Measurements from ENCODE around the gene TNIK. TPM values are rescaled to one million over a fixed set of nuclear protein-coding genes. Genes with fewer than 3 reads are reported as not detected.

Gene TNIK
- polyA plus RNA-seq, 1 donor from 2014 or later = 19.3 TPM

DNA sequence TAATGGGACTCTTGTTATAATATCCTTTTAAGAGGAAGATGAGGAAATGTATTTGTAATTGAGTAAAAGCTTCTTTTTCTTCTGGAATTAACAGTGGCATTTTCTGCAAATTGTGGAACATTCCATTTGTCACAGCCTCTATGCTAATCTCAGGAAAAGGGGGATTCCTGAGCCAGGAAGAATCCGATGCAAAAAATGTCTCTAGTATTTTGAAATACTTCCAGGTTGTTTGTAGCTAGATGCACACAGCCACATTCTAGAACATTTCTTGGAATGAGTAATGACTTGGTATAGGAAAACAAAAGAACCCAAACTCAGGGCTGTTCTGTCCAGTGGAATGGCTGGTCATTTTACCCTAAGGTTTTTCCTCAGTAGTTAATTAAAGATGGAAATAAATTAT, 335.2 kb downstream of the TNIK start:
- Histone ChIP-seq H3K9ac (ENCODE audit: low read length) (no peak overlapping the region), H3K27ac (ENCODE audit: low read length) (no peak overlapping the region), H3K79me2 (replicated peaks; ENCODE audit: insufficient read depth, low read length) (no peaks in the 10 kb centered on the region), H3K36me3 (ENCODE audit: insufficient read depth, low read length) (peaks cover 5% of the 10 kb centered on the region), H3F3A (ENCODE audit: insufficient read depth, low read length, poor library complexity, severe bottlenecking) (no peaks in the 10 kb centered on the region), H3K4me2 (ENCODE audit: low read length) (no peak overlapping the region), H3K9me2 (ENCODE audit: insufficient read depth, low read length) (no peaks in the 10 kb centered on the region), H2AFZ (ENCODE audit: low read depth, low read length) (no peak overlapping the region), H3K9me3 (ENCODE audit: low read length) (no peaks in the 10 kb centered on the region), H4K20me1 (ENCODE audit: insufficient read depth) (no peaks in the 10 kb centered on the region), H3K27me3 (ENCODE audit: insufficient read depth, low read depth, low read length) (no peaks in the 10 kb centered on the region), H3K4me3 (ENCODE audit: low read length) (no peak overlapping the region)
- TF ChIP-seq EZH2 (IDR thresholded peaks at IDR 0.05; ENCODE audit: borderline replicate concordance, insufficient read depth, low read length, poor library complexity, severe bottlenecking) = no peak
- TF ChIP-seq POLR2AphosphoS5 (IDR thresholded peaks at IDR 0.05) = no peak
- TF ChIP-seq TAF1 (IDR thresholded peaks at IDR 0.05; ENCODE audit: low read depth) = no peak
- no peak for TF ChIP-seq SMC3 (conservative IDR thresholded peaks at IDR 0.05; ENCODE audit: poor library complexity)
- TF ChIP-seq, protein P1, sequence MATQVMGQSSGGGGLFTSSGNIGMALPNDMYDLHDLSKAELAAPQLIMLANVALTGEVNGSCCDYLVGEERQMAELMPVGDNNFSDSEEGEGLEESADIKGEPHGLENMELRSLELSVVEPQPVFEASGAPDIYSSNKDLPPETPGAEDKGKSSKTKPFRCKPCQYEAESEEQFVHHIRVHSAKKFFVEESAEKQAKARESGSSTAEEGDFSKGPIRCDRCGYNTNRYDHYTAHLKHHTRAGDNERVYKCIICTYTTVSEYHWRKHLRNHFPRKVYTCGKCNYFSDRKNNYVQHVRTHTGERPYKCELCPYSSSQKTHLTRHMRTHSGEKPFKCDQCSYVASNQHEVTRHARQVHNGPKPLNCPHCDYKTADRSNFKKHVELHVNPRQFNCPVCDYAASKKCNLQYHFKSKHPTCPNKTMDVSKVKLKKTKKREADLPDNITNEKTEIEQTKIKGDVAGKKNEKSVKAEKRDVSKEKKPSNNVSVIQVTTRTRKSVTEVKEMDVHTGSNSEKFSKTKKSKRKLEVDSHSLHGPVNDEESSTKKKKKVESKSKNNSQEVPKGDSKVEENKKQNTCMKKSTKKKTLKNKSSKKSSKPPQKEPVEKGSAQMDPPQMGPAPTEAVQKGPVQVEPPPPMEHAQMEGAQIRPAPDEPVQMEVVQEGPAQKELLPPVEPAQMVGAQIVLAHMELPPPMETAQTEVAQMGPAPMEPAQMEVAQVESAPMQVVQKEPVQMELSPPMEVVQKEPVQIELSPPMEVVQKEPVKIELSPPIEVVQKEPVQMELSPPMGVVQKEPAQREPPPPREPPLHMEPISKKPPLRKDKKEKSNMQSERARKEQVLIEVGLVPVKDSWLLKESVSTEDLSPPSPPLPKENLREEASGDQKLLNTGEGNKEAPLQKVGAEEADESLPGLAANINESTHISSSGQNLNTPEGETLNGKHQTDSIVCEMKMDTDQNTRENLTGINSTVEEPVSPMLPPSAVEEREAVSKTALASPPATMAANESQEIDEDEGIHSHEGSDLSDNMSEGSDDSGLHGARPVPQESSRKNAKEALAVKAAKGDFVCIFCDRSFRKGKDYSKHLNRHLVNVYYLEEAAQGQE (IDR thresholded peaks at IDR 0.05; ENCODE audit: borderline replicate concordance) = no peak
- no peak for TF ChIP-seq MXI1 (conservative IDR thresholded peaks at IDR 0.05; ENCODE audit: poor library complexity, severe bottlenecking)
- no peak for TF ChIP-seq RAD21 (conservative IDR thresholded peaks at IDR 0.05)
- TF ChIP-seq EP300 (conservative IDR thresholded peaks at IDR 0.05; ENCODE audit: poor library complexity, severe bottlenecking) = no peak
- TF ChIP-seq, protein P2, sequence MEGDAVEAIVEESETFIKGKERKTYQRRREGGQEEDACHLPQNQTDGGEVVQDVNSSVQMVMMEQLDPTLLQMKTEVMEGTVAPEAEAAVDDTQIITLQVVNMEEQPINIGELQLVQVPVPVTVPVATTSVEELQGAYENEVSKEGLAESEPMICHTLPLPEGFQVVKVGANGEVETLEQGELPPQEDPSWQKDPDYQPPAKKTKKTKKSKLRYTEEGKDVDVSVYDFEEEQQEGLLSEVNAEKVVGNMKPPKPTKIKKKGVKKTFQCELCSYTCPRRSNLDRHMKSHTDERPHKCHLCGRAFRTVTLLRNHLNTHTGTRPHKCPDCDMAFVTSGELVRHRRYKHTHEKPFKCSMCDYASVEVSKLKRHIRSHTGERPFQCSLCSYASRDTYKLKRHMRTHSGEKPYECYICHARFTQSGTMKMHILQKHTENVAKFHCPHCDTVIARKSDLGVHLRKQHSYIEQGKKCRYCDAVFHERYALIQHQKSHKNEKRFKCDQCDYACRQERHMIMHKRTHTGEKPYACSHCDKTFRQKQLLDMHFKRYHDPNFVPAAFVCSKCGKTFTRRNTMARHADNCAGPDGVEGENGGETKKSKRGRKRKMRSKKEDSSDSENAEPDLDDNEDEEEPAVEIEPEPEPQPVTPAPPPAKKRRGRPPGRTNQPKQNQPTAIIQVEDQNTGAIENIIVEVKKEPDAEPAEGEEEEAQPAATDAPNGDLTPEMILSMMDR (IDR thresholded peaks at IDR 0.05; ENCODE audit: poor library complexity, severe bottlenecking) = no peak

DNA sequence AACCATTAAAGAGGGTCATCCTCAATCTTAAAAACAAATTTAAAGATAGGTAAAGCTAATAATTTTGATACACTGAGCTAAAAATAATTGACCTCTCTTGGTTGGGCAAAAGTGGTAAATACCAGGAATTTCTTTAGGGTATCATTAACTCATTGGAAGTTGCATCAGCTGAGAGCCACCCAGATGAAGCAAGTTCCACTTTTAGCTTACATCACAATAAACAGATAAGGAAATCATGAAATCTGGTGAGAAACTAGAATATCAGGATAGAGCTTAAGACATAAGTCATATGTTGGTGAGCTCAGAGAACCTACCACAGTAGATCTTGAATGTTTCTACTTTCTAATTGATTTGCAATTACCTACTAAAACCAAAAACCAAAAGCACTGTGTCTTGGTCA, 336.3 kb downstream of the TNIK start:
- Histone ChIP-seq H3K79me2 (replicated peaks; ENCODE audit: insufficient read depth, low read length) (no peaks in the 10 kb centered on the region), H3K4me2 (ENCODE audit: low read length) (no peak overlapping the region), H3F3A (ENCODE audit: insufficient read depth, low read length, poor library complexity, severe bottlenecking) (no peaks in the 10 kb centered on the region), H3K27ac (ENCODE audit: low read length) (no peak overlapping the region), H4K20me1 (ENCODE audit: insufficient read depth) (no peaks in the 10 kb centered on the region), H3K9me2 (ENCODE audit: insufficient read depth, low read length) (no peaks in the 10 kb centered on the region), H2AFZ (ENCODE audit: low read depth, low read length) (no peak overlapping the region), H3K36me3 (ENCODE audit: insufficient read depth, low read length) (peaks cover 5% of the 10 kb centered on the region), H3K4me3 (ENCODE audit: low read length) (no peak overlapping the region), H3K9ac (ENCODE audit: low read length) (no peak overlapping the region), H3K9me3 (ENCODE audit: low read length) (no peaks in the 10 kb centered on the region), H3K27me3 (ENCODE audit: insufficient read depth, low read depth, low read length) (no peaks in the 10 kb centered on the region)
- no peak for TF ChIP-seq EZH2 (IDR thresholded peaks at IDR 0.05; ENCODE audit: borderline replicate concordance, insufficient read depth, low read length, poor library complexity, severe bottlenecking)
- TF ChIP-seq, protein P1 (IDR thresholded peaks at IDR 0.05; ENCODE audit: borderline replicate concordance) = no peak
- no peak for TF ChIP-seq EP300 (conservative IDR thresholded peaks at IDR 0.05; ENCODE audit: poor library complexity, severe bottlenecking)
- TF ChIP-seq, protein P2 (IDR thresholded peaks at IDR 0.05; ENCODE audit: poor library complexity, severe bottlenecking) = no peak
- no peak for TF ChIP-seq RAD21 (conservative IDR thresholded peaks at IDR 0.05)
- no peak for TF ChIP-seq MXI1 (conservative IDR thresholded peaks at IDR 0.05; ENCODE audit: poor library complexity, severe bottlenecking)
- TF ChIP-seq POLR2AphosphoS5 (IDR thresholded peaks at IDR 0.05) = no peak
- TF ChIP-seq SMC3 (conservative IDR thresholded peaks at IDR 0.05; ENCODE audit: poor library complexity) = no peak
- no peak for TF ChIP-seq TAF1 (IDR thresholded peaks at IDR 0.05; ENCODE audit: low read depth)
